Mucosa of descending colon (tissue), 3 donors: Measurements from ENCODE around the gene EGFLAM. TPM values are rescaled to one million over a fixed set of nuclear protein-coding genes. Genes with fewer than 3 reads are reported as not detected.
A peak's percentile ranks its signal among the peaks of the same experiment; 100 is the strongest.

Source experiments
- ATAC-seq: fragments of 200-7000 bp; cut with Tn5 transposase; one replicate; pipeline ENCODE4 v1.9.1; 2020; ENCODE audit warnings: mild to moderate bottlenecking, moderate library complexity
- DNase-seq, 3 donors: peaks; one replicate each; pipeline ENCODE4 v3.0.0-alpha.2; 2020
- H3K36me3 ChIP-seq: fragments of 200-600 bp; one replicate; pipeline ENCODE4 v1.8.0; 2021; ENCODE audit warnings: low read depth, mild to moderate bottlenecking
- H3K4me1 ChIP-seq: fragments of 200-600 bp; one replicate; pipeline ENCODE4 v1.8.0; 2021; ENCODE audit warnings: low read depth, mild to moderate bottlenecking
- H3K4me3 ChIP-seq: fragments of 200-600 bp; one replicate; pipeline ENCODE4 v1.8.0; 2021; ENCODE audit warnings: mild to moderate bottlenecking
- H3K9me3 ChIP-seq: fragments of 200-600 bp; one replicate; pipeline ENCODE4 v1.8.0; 2021; ENCODE audit warnings: mild to moderate bottlenecking
- intact Hi-C, 2 donors: fragments of 100-400 bp; cut with DNase I in 1 of 2; cut with micrococcal nuclease in 1 of 2; formaldehyde crosslinking; loops; one replicate each; pipeline versions ENCODE4 v1.11.0 to v1.11.1; 2022; cut with DNase I, micrococcal nuclease
- total RNA-seq, 3 donors: library from RNA; stranded (reverse); fragmentation: NEBNext Ultra II Directional in 2 of 3; extraction: Animal tissue kit (Norgen Biotek cat#: 25700) in 2 of 3; gene quantifications; one replicate each; pipeline versions ENCODE4 v1.2.1 to v1.2.4, GENCODE V29; 2021 to 2023
- TF ChIP-seq, protein P1 (sequence below): fragments of 200-600 bp; IDR thresholded peaks from one replicate; pipeline ENCODE4 v1.8.0; 2022; ENCODE audit warnings: antibody characterized with exemption, mild to moderate bottlenecking
- donor health status: DM: no; HTN: no; CAD: no; lungs with moderate emphysema.
- donor health status: DM: no; HTN: no; CAD: no.
- donor health status: DM: no; HTN: yes; CAD: no.

Gene EGFLAM
- total RNA-seq, 3 donors from 2014 or later, result 0.46 to 2.1 (median 0.84) TPM

DNA sequence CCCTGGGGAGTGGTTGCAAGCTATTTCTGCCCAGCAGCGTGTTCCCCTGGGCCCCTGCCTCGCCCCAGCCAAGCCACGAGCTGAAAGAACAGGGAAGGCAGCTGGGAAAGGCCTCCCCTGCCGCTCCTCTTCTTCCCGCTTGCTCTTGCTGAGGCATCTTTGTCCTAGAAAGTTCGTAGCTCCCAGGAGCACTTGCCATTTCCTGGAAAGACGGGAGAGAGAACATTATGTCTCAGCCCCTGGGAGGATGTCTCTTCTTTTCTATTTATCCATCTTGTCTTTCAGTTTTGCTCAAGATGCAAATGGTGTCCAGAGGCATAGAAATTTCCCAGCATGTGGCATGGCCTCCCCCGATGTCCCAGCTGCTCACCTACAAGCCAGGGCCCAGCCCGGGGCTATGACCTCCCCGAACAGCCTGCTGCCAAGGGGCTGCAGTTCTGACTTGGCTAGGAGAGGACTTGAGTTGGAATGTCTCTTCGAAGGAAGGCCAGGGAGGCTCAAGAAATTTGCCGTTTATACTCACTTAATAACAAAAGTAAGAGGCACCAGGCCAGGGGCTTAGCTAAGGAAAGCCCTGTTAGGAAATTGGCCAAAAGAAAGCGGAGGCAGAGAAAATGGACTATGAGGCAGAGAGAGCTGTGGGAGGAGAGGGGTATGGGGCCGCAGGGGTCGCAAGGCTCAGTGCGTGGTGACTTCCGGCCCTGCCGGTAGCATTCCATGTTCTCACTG is 210.8 kb downstream of the EGFLAM start:
- DNase-seq (peak in 2 of 3 donors; percentile 24 to 65), ATAC-seq (peak; percentile 9)
- Histone ChIP-seq H3K4me1 (peaks cover 8% of the 10 kb centered on the region), H3K4me3 (no peak overlapping the region), H3K36me3 (no peaks in the 10 kb centered on the region), H3K9me3 (no peaks in the 10 kb centered on the region)
- intact Hi-C loops, result no loop called here
- TF ChIP-seq, protein P1, sequence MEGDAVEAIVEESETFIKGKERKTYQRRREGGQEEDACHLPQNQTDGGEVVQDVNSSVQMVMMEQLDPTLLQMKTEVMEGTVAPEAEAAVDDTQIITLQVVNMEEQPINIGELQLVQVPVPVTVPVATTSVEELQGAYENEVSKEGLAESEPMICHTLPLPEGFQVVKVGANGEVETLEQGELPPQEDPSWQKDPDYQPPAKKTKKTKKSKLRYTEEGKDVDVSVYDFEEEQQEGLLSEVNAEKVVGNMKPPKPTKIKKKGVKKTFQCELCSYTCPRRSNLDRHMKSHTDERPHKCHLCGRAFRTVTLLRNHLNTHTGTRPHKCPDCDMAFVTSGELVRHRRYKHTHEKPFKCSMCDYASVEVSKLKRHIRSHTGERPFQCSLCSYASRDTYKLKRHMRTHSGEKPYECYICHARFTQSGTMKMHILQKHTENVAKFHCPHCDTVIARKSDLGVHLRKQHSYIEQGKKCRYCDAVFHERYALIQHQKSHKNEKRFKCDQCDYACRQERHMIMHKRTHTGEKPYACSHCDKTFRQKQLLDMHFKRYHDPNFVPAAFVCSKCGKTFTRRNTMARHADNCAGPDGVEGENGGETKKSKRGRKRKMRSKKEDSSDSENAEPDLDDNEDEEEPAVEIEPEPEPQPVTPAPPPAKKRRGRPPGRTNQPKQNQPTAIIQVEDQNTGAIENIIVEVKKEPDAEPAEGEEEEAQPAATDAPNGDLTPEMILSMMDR, result no peak

DNA sequence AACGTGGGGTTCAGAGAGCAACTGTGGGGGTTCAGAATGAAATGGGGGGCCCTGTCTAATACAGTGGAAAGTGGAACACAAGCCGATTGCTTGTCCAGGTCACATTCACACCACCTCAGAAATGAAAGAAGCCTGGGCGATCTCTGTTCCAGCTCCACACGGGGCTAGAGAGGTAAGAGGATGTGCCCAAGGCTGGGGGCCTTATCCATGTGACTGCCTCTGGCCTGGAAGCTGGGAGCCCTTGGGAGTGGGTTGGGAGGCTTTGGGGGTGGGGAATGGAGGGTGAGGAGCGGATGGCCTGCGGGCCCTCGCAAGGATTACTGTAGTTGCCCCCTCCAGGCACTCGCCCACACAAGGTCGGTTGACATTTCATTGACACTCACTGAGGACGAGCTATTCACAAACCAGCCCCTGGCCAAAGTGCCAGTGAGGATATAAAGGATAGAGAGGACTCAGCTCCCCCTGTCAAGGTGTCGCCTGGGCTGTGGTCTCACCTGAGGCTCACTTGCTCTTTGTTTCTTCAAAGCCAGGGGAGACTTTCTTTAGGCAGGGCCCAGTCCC is 211.4 kb downstream of the EGFLAM start:
- Histone ChIP-seq H3K36me3 (no peaks in the 10 kb centered on the region), H3K9me3 (no peaks in the 10 kb centered on the region), H3K4me1 (peaks cover 5% of the 10 kb centered on the region), H3K4me3 (no peak overlapping the region)
- TF ChIP-seq, protein P1, result no peak
- ATAC-seq (no peak), DNase-seq (no peak)
- intact Hi-C loops, result no loop called here

DNA sequence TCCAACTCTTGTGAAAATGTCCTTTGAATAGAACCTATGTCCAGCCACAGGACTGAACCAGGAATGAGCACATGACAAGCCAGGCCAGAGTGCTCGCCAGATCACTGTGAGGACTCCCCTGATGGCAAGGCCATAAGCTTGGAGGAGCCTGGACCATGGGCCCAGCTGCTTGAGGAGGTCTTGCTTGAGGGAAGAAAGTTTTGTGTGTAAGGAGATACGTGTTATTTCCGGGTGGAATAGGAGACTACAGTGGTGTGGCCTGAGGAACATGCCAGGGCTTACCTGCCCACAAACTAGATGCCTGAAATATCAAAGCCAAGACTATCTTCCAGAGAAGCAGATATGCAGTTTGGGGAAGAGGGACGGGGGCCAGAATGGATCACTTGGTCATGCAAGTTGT is 213.3 kb downstream of the EGFLAM start:
- TF ChIP-seq, protein P1, result no peak
- no peaks in the 10 kb centered on the region for H3K36me3 ChIP-seq
- intact Hi-C loops, result no loop called here
- H3K4me3 ChIP-seq, result no peak overlapping the region
- peaks cover 5% of the 10 kb centered on the region for H3K4me1 ChIP-seq
- H3K9me3 ChIP-seq, result no peaks in the 10 kb centered on the region
- no peak for DNase-seq
- no peak for ATAC-seq

DNA sequence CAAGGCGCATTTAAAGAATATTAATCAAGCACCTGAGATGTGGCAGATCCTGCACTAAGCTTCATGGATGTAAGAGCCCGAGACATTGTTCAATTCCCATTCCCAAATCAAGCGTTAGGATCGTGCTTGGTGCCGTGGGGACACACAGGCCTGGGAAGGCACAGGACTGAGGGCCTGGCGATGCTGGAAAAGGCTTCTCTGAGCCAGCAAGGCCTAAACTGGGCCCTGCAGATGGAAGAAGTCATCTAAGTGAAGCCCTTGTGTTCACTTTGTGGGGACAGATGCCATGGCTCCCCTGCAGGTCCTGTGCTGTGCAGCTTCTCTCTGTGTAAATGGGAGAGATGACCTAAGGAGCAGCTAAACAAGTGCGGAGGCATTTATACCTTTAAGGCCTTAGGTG is 214.2 kb downstream of the EGFLAM start:
- intact Hi-C loops, result no loop called here
- no peaks in the 10 kb centered on the region for H3K9me3 ChIP-seq
- TF ChIP-seq, protein P1, result no peak
- DNase-seq (no peak), ATAC-seq (no peak)
- no peak overlapping the region for H3K4me3 ChIP-seq
- H3K4me1 ChIP-seq, result peaks cover 2% of the 10 kb centered on the region
- H3K36me3 ChIP-seq, result no peaks in the 10 kb centered on the region

DNA sequence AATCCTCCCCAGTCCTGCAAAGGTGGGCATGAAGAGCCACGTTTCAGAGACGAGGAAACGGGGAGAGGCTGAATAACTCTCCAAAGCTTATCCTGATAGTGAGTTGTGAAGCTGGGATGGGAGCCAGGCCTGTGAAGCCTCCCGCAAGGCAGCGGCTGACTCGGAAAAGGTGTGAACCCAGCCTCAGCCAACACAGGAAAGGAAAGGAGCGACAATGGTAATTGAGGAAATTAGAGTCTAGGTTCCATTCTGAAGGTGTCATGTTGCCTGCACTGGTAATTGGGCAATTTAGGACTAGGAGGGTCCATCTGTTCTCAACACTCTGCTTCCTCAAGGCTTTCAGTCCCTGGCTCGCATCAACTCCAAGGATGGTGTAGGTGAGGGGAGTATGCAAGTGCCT is 214.6 kb downstream of the EGFLAM start:
- TF ChIP-seq, protein P1, result no peak
- ATAC-seq (no peak), DNase-seq (no peak)
- intact Hi-C loops, result no loop called here
- H3K4me3 ChIP-seq, result no peak overlapping the region
- H3K36me3 ChIP-seq, result no peaks in the 10 kb centered on the region
- H3K9me3 ChIP-seq, result no peaks in the 10 kb centered on the region
- H3K4me1 ChIP-seq, result peaks cover 2% of the 10 kb centered on the region
